Measurements from ENCODE around the gene ZG16B.

The ZG16B gene, protein sequence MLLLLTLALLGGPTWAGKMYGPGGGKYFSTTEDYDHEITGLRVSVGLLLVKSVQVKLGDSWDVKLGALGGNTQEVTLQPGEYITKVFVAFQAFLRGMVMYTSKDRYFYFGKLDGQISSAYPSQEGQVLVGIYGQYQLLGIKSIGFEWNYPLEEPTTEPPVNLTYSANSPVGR

DNA sequence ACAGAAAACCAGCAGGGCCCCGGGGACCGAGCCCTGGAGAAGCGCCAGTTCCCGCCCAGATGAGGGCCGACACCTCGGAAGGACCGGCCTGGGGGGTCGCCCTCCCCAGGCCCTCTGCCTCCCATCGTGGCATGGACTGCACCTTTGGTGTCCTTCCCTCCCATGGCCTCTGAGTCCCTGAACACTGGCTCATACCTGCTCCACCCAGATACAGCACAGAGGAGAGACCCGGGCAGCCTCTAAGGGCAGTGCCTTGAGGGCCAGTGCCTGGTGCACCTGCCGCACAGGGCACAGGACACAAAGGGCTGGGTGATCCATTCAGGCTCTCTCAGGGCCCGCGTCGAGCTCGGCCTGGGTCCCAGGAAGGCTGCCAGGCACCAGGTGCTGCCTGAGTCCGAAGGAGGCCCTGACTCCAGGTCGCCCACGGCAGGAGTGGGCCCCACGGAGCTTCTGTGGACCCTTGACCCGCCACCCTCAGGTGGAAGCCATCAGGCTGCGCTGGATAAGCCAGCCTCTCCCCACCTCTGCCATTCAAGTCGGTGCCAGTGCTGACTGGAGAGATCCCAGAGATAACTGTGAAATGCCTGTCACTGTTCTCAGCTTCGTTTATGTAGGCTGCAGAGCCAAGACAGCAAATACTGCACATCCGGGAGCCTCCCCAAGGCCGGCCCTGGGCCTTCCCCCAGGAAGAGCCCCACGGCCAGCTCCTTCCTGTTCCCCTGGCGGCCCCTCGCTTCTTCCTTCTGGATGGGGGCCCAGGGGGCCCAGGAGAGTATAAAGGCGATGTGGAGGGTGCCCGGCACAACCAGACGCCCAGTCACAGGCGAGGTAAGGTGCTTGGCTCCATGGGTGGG is at the start of gene ZG16B:
Gene ZG16B, plus strand, starts transcription at position 803 of the 854 bp plus-strand sequence. CDS start 139 bp downstream, outside the sequence.
- no peaks in the 10 kb centered on the region for H3K36me3 ChIP-seq (ENCODE audit: insufficient read depth, low read length)
- no peaks in the 10 kb centered on the region for H3K9me3 ChIP-seq (ENCODE audit: control insufficient read depth, insufficient read depth, low read length)
- peaks cover 8% of the 10 kb centered on the region; the same call in 1 of the 2 replicates for H3K4me1 ChIP-seq (ENCODE audit: insufficient read depth, low read length)
- H3K9ac ChIP-seq (ENCODE audit: low read depth, low read length): no peak within 1 kb of the TSS

GRCh38 chr16:2782583-2783351 is 47.3 kb upstream of the ZG16B start:
- H3K9me3 ChIP-seq (ENCODE audit: control insufficient read depth, insufficient read depth, low read length): no peaks in the 10 kb centered on the region
- H3K4me1 ChIP-seq (ENCODE audit: insufficient read depth, low read length): peaks cover 13% of the 10 kb centered on the region; the same call in 1 of the 2 replicates
- no peak overlapping the region for H3K9ac ChIP-seq (ENCODE audit: low read depth, low read length)
- no peaks in the 10 kb centered on the region for H3K36me3 ChIP-seq (ENCODE audit: insufficient read depth, low read length)

- Histone ChIP-seq H3K9me3 (ENCODE audit: control insufficient read depth, insufficient read depth, low read length) (no peaks in the 10 kb centered on the region), H3K36me3 (ENCODE audit: insufficient read depth, low read length) (no peaks in the 10 kb centered on the region), H3K9ac (ENCODE audit: low read depth, low read length) (no peak overlapping the region), H3K4me1 (ENCODE audit: insufficient read depth, low read length) (peaks cover 9% of the 10 kb centered on the region; the same call in 1 of the 2 replicates)
Observed at GRCh38 chr16:2783581-2784357, 46.3 kb upstream of the ZG16B start.

GRCh38 chr16:2784358-2785100 is 45.6 kb upstream of the ZG16B start:
- H3K36me3 ChIP-seq (ENCODE audit: insufficient read depth, low read length): no peaks in the 10 kb centered on the region
- H3K9me3 ChIP-seq (ENCODE audit: control insufficient read depth, insufficient read depth, low read length): no peaks in the 10 kb centered on the region
- no peak overlapping the region; the same call in 1 of the 2 replicates for H3K9ac ChIP-seq (ENCODE audit: low read depth, low read length)
- peaks cover 7% of the 10 kb centered on the region; the same call in 1 of the 2 replicates for H3K4me1 ChIP-seq (ENCODE audit: insufficient read depth, low read length)

DNA sequence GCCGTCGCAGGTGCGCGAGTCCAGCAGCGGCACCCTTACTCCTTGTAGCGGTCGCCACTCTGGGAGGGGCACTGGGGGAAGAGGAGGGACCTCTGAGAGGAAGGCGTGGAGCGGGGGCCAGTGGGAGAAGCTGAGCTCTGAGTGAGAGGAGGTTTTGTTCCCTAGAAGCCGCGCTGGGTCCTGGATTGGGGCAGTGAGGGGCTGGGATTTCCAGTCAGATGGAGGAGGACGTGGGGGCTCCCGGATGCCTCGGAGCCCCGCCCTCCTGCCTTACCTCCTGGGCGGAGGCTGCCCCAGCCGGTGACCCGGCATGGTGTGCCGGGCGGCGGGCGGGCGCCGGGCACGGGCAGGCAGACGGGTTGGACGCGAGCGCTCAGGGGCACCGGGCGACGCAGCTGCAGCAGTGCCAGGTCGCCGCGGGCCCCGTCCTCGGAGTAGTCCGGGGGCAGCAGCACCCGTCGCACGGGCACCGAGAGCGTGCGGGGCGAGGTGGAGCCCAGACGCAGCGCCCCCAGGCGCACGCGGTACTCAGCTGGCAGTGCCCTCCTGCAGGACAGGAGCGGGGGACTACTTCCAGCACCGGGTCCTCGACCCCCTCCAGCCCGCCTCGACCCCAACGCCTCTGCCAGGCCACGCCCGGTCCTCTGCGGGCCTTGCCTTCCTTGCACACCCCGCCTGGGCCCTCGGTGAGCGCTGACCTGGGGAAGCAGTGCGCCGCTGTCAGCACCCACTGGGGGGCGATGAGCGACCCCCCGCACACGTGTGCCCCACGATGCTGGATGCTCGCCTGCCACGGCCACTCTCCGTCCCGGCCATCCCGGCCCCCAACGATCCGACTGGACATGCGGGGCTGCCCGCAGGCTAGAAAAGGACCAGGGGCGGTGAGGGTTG is 44.8 kb upstream of the ZG16B start:
- Histone ChIP-seq H3K9ac (ENCODE audit: low read depth, low read length) (peak overlapping the region; percentile 35; the same call in 1 of the 2 replicates), H3K36me3 (ENCODE audit: insufficient read depth, low read length) (no peaks in the 10 kb centered on the region), H3K9me3 (ENCODE audit: control insufficient read depth, insufficient read depth, low read length) (no peaks in the 10 kb centered on the region)

DNA sequence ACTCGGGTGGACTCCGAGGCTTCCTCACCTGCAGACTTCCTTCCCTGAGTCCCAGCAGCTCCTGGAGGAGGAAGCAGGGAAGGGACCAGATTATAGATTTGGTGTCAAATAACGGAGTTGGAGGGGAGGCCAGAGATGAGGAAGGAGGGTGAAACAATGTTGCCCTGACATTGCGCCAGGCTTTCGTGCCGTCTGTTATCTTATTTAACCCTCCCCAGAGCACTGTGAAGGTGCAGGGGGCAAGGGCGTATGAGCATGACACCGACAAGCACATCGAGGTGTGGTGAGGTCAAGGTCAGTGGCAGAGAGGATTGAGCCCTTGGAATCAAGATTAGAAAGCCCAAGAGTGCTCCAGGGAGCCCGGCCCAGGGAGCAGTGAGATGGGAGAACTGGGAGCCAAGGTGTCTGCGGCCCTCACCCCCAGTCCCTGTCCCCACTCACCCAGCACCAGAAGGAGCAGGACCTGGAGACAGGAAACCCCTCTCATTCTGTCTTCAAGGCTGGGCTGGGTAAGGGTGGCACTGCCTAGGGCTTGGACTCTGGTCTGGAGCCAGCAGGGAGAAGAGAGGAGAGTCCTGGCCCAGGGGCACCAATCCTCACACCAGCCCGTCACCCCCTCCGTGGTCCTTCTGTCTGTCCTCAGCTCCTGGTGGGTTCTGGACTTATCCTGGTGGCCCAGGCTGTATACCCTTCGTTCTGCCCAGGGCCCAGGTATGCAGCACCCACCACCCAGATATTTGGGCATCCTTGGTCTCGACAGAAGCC is 43.9 kb upstream of the ZG16B start:
- Histone ChIP-seq H3K9ac (ENCODE audit: low read depth, low read length) (no peak overlapping the region), H3K4me1 (ENCODE audit: insufficient read depth, low read length) (no peaks in the 10 kb centered on the region; the same call in 1 of the 2 replicates), H3K36me3 (ENCODE audit: insufficient read depth, low read length) (no peaks in the 10 kb centered on the region), H3K9me3 (ENCODE audit: control insufficient read depth, insufficient read depth, low read length) (no peaks in the 10 kb centered on the region)

More for the DNA sequence above, 44.8 kb upstream of the ZG16B start:
- peaks cover 3% of the 10 kb centered on the region; the same call in 1 of the 2 replicates for H3K4me1 ChIP-seq (ENCODE audit: insufficient read depth, low read length)

DNA sequence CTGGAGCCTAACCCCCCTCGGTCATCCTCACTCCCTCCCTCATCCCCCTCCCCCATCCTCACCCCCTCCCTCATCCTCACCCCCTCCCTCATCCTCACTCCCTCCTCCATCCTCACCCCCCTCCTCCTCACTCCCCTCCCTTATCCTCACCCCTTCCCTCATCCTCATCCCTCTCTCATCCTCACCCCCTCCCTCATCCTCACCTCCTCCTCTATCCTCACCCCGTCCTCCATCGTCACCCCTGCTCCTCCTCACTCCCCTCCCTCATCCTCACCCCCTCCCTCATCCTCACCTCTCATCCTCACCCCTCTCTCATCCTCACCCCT is 43.3 kb upstream of the ZG16B start:
- H3K9me3 ChIP-seq (ENCODE audit: control insufficient read depth, insufficient read depth, low read length): no peaks in the 10 kb centered on the region
- no peak overlapping the region for H3K9ac ChIP-seq (ENCODE audit: low read depth, low read length)
- no peaks in the 10 kb centered on the region; the same call in 1 of the 2 replicates for H3K4me1 ChIP-seq (ENCODE audit: insufficient read depth, low read length)
- H3K36me3 ChIP-seq (ENCODE audit: insufficient read depth, low read length): no peaks in the 10 kb centered on the region

- Histone ChIP-seq H3K4me1 (ENCODE audit: insufficient read depth, low read length) (no peaks in the 10 kb centered on the region; the same call in 1 of the 2 replicates), H3K9me3 (ENCODE audit: control insufficient read depth, insufficient read depth, low read length) (no peaks in the 10 kb centered on the region), H3K9ac (ENCODE audit: low read depth, low read length) (no peak within 1 kb of the TSS), H3K36me3 (ENCODE audit: insufficient read depth, low read length) (no peaks in the 10 kb centered on the region)
Observed at GRCh38 chr16:2787406-2787805, 42.7 kb upstream of the ZG16B start, which contains the start of gene PRSS33. Gene PRSS33 (minus strand): TSS chr16:2787560. CDS start chr16:2786547, 1,013 bp downstream.

- no peaks in the 10 kb centered on the region for H3K36me3 ChIP-seq (ENCODE audit: insufficient read depth, low read length)
- H3K9ac ChIP-seq (ENCODE audit: low read depth, low read length): no peak overlapping the region
- H3K4me1 ChIP-seq (ENCODE audit: insufficient read depth, low read length): no peaks in the 10 kb centered on the region; the same call in 1 of the 2 replicates
- H3K9me3 ChIP-seq (ENCODE audit: control insufficient read depth, insufficient read depth, low read length): no peaks in the 10 kb centered on the region
Observed at GRCh38 chr16:2787961-2788360, 42.1 kb upstream of the ZG16B start.

- Histone ChIP-seq H3K9ac (ENCODE audit: low read depth, low read length) (no peak overlapping the region), H3K4me1 (ENCODE audit: insufficient read depth, low read length) (no peaks in the 10 kb centered on the region; the same call in 1 of the 2 replicates), H3K9me3 (ENCODE audit: control insufficient read depth, insufficient read depth, low read length) (no peaks in the 10 kb centered on the region), H3K36me3 (ENCODE audit: insufficient read depth, low read length) (no peaks in the 10 kb centered on the region)
Observed at GRCh38 chr16:2790631-2791030, 39.5 kb upstream of the ZG16B start.

- no peak overlapping the region for H3K9ac ChIP-seq (ENCODE audit: low read depth, low read length)
- H3K4me1 ChIP-seq (ENCODE audit: insufficient read depth, low read length): no peaks in the 10 kb centered on the region
- H3K9me3 ChIP-seq (ENCODE audit: control insufficient read depth, insufficient read depth, low read length): no peaks in the 10 kb centered on the region
- no peaks in the 10 kb centered on the region for H3K36me3 ChIP-seq (ENCODE audit: insufficient read depth, low read length)
Observed at GRCh38 chr16:2791174-2791573, 38.9 kb upstream of the ZG16B start.

GRCh38 chr16:2792940-2793339 is 37.2 kb upstream of the ZG16B start:
- Histone ChIP-seq H3K9ac (ENCODE audit: low read depth, low read length) (no peak overlapping the region), H3K36me3 (ENCODE audit: insufficient read depth, low read length) (no peaks in the 10 kb centered on the region), H3K4me1 (ENCODE audit: insufficient read depth, low read length) (no peaks in the 10 kb centered on the region), H3K9me3 (ENCODE audit: control insufficient read depth, insufficient read depth, low read length) (no peaks in the 10 kb centered on the region)

Data from ES-I3 (cell line).